CD14-positive monocyte (primary cell): ENCODE measurements around the gene TCIRG1. TPM values are rescaled to one million over a fixed set of nuclear protein-coding genes. Genes with fewer than 3 reads are reported as not detected.

ENCODE experiments used
- DNase-seq, 3 donors: peaks; one replicate each; pipeline ENCODE4 v3.0.0-alpha.2; 2011 to 2022
- H2AFZ ChIP-seq: 2 replicates; pipeline ENCODE4 v1.6.0; 2012; ENCODE audit warnings: mild to moderate bottlenecking, low read depth, low read length, inconsistent platforms; ENCODE audit not compliant: insufficient read depth, poor library complexity, severe bottlenecking
- H3K27ac ChIP-seq, 2 donors: 1 replicate in 1 of 2; 2 replicates in 1 of 2; pipeline ENCODE4 v1.5.1; 2012 to 2013; ENCODE audit warnings: low read length in 2 of 2, control low read depth in 1 of 2, inconsistent platforms in 1 of 2, low read depth in 1 of 2, mild to moderate bottlenecking in 1 of 2
- H3K27me3 ChIP-seq, 2 donors: one replicate each; pipeline versions ENCODE4 v1.6.0 to v1.6.1; 2011 to 2013; ENCODE audit warnings: low read length in 2 of 2; ENCODE audit not compliant: control insufficient read depth in 2 of 2, insufficient read depth in 2 of 2
- H3K36me3 ChIP-seq, 2 donors: replicated peaks in 1 of 2; 1 replicate in 1 of 2; 2 replicates in 1 of 2; pipeline versions ENCODE4 v1.5.1 to v1.6.1; 2012 to 2013; ENCODE audit warnings: low read length in 2 of 2, control low read depth in 1 of 2, inconsistent platforms in 1 of 2, mild to moderate bottlenecking in 1 of 2; ENCODE audit not compliant: insufficient read depth in 2 of 2, control insufficient read depth in 1 of 2
- H3K4me1 ChIP-seq, 2 donors: 1 replicate in 1 of 2; 2 replicates in 1 of 2; pipeline versions ENCODE4 v1.5.1 to v1.6.1; 2012 to 2013; ENCODE audit warnings: low read length in 2 of 2, control low read depth in 1 of 2, inconsistent platforms in 1 of 2, mild to moderate bottlenecking in 1 of 2, moderate library complexity in 1 of 2; ENCODE audit not compliant: insufficient read depth in 2 of 2, control insufficient read depth in 1 of 2
- H3K4me2 ChIP-seq: replicated peaks from 2 replicates; pipeline ENCODE3; 2012; ENCODE audit warnings: low read length, moderate library complexity, mild to moderate bottlenecking; ENCODE audit not compliant: poor library complexity, severe bottlenecking; ENCODE audit errors: extremely low read depth
- H3K4me3 ChIP-seq, 3 experiments: fragments of 200-600 bp in 1 of 3; sonication (generic) in 1 of 3; replicated peaks in 1 of 3; 1 replicate in 2 of 3; 2 replicates in 1 of 3; pipeline ENCODE4 v1.5.1; 2011 to 2013; ENCODE audit warnings: low read length in 3 of 3, mild to moderate bottlenecking in 3 of 3, control low read depth in 2 of 3, low read depth in 2 of 3, inconsistent platforms in 1 of 3, moderate library complexity in 1 of 3
- H3K79me2 ChIP-seq: 2 replicates; pipeline ENCODE4 v1.6.0; 2012; ENCODE audit warnings: mild to moderate bottlenecking, control low read depth, inconsistent platforms, low read length, moderate library complexity; ENCODE audit not compliant: insufficient read depth
- H3K9ac ChIP-seq: 2 replicates; pipeline ENCODE4 v1.6.0; 2017; ENCODE audit warnings: low read length, mild to moderate bottlenecking; ENCODE audit not compliant: insufficient read depth, poor library complexity, severe bottlenecking
- H3K9me3 ChIP-seq, 2 donors: replicated peaks in 1 of 2; 1 replicate in 1 of 2; 2 replicates in 1 of 2; pipeline versions ENCODE4 v1.5.1 to v1.6.1; 2012 to 2013; ENCODE audit warnings: low read length in 2 of 2, control low read depth in 1 of 2; ENCODE audit not compliant: control insufficient read depth in 1 of 2, insufficient read depth in 1 of 2
- H4K20me1 ChIP-seq: 2 replicates; pipeline ENCODE4 v1.6.0; 2012; ENCODE audit warnings: mild to moderate bottlenecking, low read length, control low read depth, moderate library complexity; ENCODE audit not compliant: insufficient read depth
- H3K27ac Mint-ChIP-seq, 7 donors: one replicate each; pipeline ENCODE4 v1.8.0; 2020; ENCODE audit warnings: mild to moderate bottlenecking in 7 of 7, mixed read lengths in 7 of 7, moderate library complexity in 6 of 7, inconsistent platforms in 2 of 7
- H3K27me3 Mint-ChIP-seq, 3 donors: one replicate each; pipeline ENCODE4 v1.8.0; 2021 to 2022; ENCODE audit warnings: low read depth in 3 of 3, mild to moderate bottlenecking in 3 of 3, mixed read lengths in 3 of 3, moderate library complexity in 3 of 3, inconsistent platforms in 1 of 3
- H3K36me3 Mint-ChIP-seq, 2 donors: one replicate each; pipeline ENCODE4 v1.8.0; 2020; ENCODE audit warnings: mixed read lengths in 2 of 2, inconsistent platforms in 1 of 2, mild to moderate bottlenecking in 1 of 2
- H3K4me1 Mint-ChIP-seq: one replicate; pipeline ENCODE4 v1.8.0; 2020; ENCODE audit warnings: mild to moderate bottlenecking, mixed read lengths
- H3K4me3 Mint-ChIP-seq, 2 donors: one replicate each; pipeline ENCODE4 v1.8.0; 2020; ENCODE audit warnings: mild to moderate bottlenecking in 2 of 2, mixed read lengths in 2 of 2, moderate library complexity in 1 of 2
- H3K9me3 Mint-ChIP-seq, 7 donors: one replicate each; pipeline ENCODE4 v1.8.0; 2020 to 2022; ENCODE audit warnings: mixed read lengths in 7 of 7, mild to moderate bottlenecking in 6 of 7, moderate library complexity in 6 of 7, inconsistent platforms in 2 of 7
- CTCF ChIP-seq: fragments of 200-600 bp; IDR thresholded peaks from one replicate; pipeline ENCODE4 v1.8.0; 2022; ENCODE audit warnings: antibody characterized with exemption, mild to moderate bottlenecking
- WGBS: methylation state at CpG from one replicate; pipeline ENCODE4 v1.1.5; 2013; ENCODE audit warnings: missing lambda C conversion rate; ENCODE audit not compliant: insufficient coverage; 5-methylcytosine and 5-hydroxymethylcytosine counted together
- intact Hi-C, 2 donors: fragments of 100-400 bp; cut with micrococcal nuclease; formaldehyde crosslinking; loops; one replicate each; pipeline versions ENCODE4 v1.15.0 to v1.15.1; 2023
- polyA plus RNA-seq, 3 donors: library from polyadenylated mRNA; depleted of rRNA in 1 of 3; unstranded in 2 of 3; stranded (reverse) in 1 of 3; fragments of 300-500 nt in 2 of 3; fragments of >200 nt in 1 of 3; fragmentation: Illumina TruSeq in 2 of 3; gene quantifications; 1 replicate in 2 of 3; 2 replicates in 1 of 3; pipeline ENCODE4 v1.2.3, GENCODE V29; 2012 to 2021

TCIRG1 gene
- polyA plus RNA-seq, 3 donors: 197 to 1,286 (median 225) TPM

- no peak for TF ChIP-seq CTCF
- DNase-seq: no peak
- intact Hi-C loops: loop anchor here in 1 of 2 donors (5.0 kb wide), 2 partner anchors 109 to 194 kb away; partner anchors contain the start of gene CHKA
- H4K20me1 ChIP-seq: peaks cover 61% of the 10 kb centered on the region
- Mint-ChIP-seq H3K36me3 (peaks cover 21 to 40% of the 10 kb centered on the region in 2 donors), H3K4me3 (no peak overlapping the region), H3K27me3 (peaks cover 0 to 3% (median 1%) of the 10 kb centered on the region in 3 donors), H3K9me3 (no peaks in the 10 kb centered on the region), H3K4me1 (peaks cover 68% of the 10 kb centered on the region), H3K27ac (peak overlapping the region in 5 of 7 donors; percentile 15 to 97 (median 75))
- peak overlapping the region in 1 of 2 donors; percentile 94 for H3K27ac ChIP-seq
- peaks cover 65 to 71% of the 10 kb centered on the region in 2 donors for H3K4me1 ChIP-seq
- peak overlapping the region; percentile 57 for H3K9ac ChIP-seq
- H3K79me2 ChIP-seq: peaks cover 59% of the 10 kb centered on the region
- H3K36me3 ChIP-seq: peaks cover 11 to 33% of the 10 kb centered on the region in 2 donors
- 90% methylated on average over 8 of the region's 16 CpGs for WGBS
- H2AFZ ChIP-seq: no peak overlapping the region
- peak overlapping the region in 1 of 3 experiments; percentile 89 for H3K4me3 ChIP-seq
- H3K27me3 ChIP-seq: no peaks in the 10 kb centered on the region
- peak overlapping the region; percentile 94 for H3K4me2 ChIP-seq
- no peaks in the 10 kb centered on the region for H3K9me3 ChIP-seq
Measured at GRCh38 chr11:68012843-68013610, 25.8 kb upstream of the TCIRG1 start.

- no peak for DNase-seq
- H3K27me3 ChIP-seq: no peaks in the 10 kb centered on the region
- H2AFZ ChIP-seq: no peak overlapping the region
- H3K79me2 ChIP-seq: peaks cover 55% of the 10 kb centered on the region
- H3K36me3 ChIP-seq: peaks cover 16 to 40% of the 10 kb centered on the region in 2 donors
- peaks cover 65% of the 10 kb centered on the region for H4K20me1 ChIP-seq
- H3K27ac Mint-ChIP-seq: peak overlapping the region; percentile 76 to 97 (median 85)
- peak overlapping the region in 1 of 3 experiments; percentile 16 for H3K4me3 ChIP-seq
- H3K4me1 Mint-ChIP-seq: peaks cover 63% of the 10 kb centered on the region
- no peak for TF ChIP-seq CTCF
- H3K9ac ChIP-seq: peak overlapping the region; percentile 57
- intact Hi-C loops: loop anchor here in 1 of 2 donors (5.0 kb wide), 2 partner anchors 109 to 194 kb away; partner anchors contain the start of gene CHKA
- peak overlapping the region; percentile 42 for H3K4me2 ChIP-seq
- H3K9me3 ChIP-seq: no peaks in the 10 kb centered on the region
- peaks cover 59 to 64% of the 10 kb centered on the region in 2 donors for H3K4me1 ChIP-seq
- H3K9me3 Mint-ChIP-seq: no peaks in the 10 kb centered on the region
- peak overlapping the region; percentile 18 to 73 for H3K4me3 Mint-ChIP-seq
- 96% methylated on average over 13 of the region's 14 CpGs for WGBS
- H3K27me3 Mint-ChIP-seq: peaks cover 0 to 3% (median 1%) of the 10 kb centered on the region in 3 donors
- H3K36me3 Mint-ChIP-seq: peaks cover 25 to 45% of the 10 kb centered on the region in 2 donors
- H3K27ac ChIP-seq: peak overlapping the region; percentile 25 to 83
Measured at GRCh38 chr11:68013611-68014156, 25.1 kb upstream of the TCIRG1 start.
